OCI-LY7 (cell line): ENCODE measurements around the gene SCIMP. TPM values are rescaled to one million over a fixed set of nuclear protein-coding genes. Genes with fewer than 3 reads are reported as not detected.
"Not testable (repeated sequence)": the region's sequence is repeated elsewhere in the genome, so short reads cannot be mapped to it uniquely, and the experiment has no call there.

Experiments used
- BruUV-seq: library from RNA; stranded (reverse); fragments of 400-500 nt; replicated peaks from 2 replicates; lab custom pipeline; 2021; lab: Mats Ljungman, UMichigan
- CTCF ChIA-PET: fragments of 300-600 bp; sonication (Branson Sonifier 250); formaldehyde crosslinking; loops from one replicate; lab custom pipeline; 2022; ENCODE audit warnings: antibody characterized with exemption; ENCODE audit not compliant: unreplicated experiment; lab: Charles Lee
- POLR2A ChIA-PET: fragments of 300-600 bp; sonication (Branson Sonifier 250); formaldehyde crosslinking; loops from one replicate; lab custom pipeline; 2022; ENCODE audit warnings: antibody characterized with exemption; lab: Charles Lee
- DNase-seq: peaks from one replicate; pipeline ENCODE4 v3.0.0-alpha.2; 2015; ENCODE audit warnings: low spot score
- H2AFZ ChIP-seq: fragments of 200-600 bp; sonication (generic), shearing (Covaris generic); 2 replicates; pipeline ENCODE4 v1.6.1; 2014; ENCODE audit warnings: mild to moderate bottlenecking, antibody characterized with exemption, low read length, moderate library complexity
- H3K27ac ChIP-seq: fragments of 200-600 bp; sonication (generic); 2 replicates; pipeline ENCODE4 v1.5.1; 2014; ENCODE audit warnings: mixed run types, low read depth, mild to moderate bottlenecking, moderate library complexity, low read length, inconsistent platforms; ENCODE audit not compliant: poor library complexity, severe bottlenecking
- H3K36me3 ChIP-seq: fragments of 200-600 bp; sonication (generic); 2 replicates; pipeline ENCODE4 v1.6.1; 2014; ENCODE audit warnings: mild to moderate bottlenecking, antibody characterized with exemption, low read length, moderate library complexity, mixed read lengths; ENCODE audit not compliant: insufficient read depth
- H3K4me1 ChIP-seq: fragments of 200-600 bp; sonication (generic); 2 replicates; pipeline ENCODE4 v1.5.1; 2014; ENCODE audit warnings: mild to moderate bottlenecking, low read length; ENCODE audit not compliant: insufficient read depth, poor library complexity, severe bottlenecking
- H3K4me2 ChIP-seq: fragments of 200-600 bp; sonication (generic); 2 replicates; pipeline ENCODE4 v1.6.1; 2014; ENCODE audit warnings: mild to moderate bottlenecking, low read length
- H3K4me3 ChIP-seq: fragments of 200-600 bp; sonication (generic); 2 replicates; pipeline ENCODE4 v1.5.1; 2014; ENCODE audit warnings: mild to moderate bottlenecking, low read depth, low read length; ENCODE audit not compliant: poor library complexity, severe bottlenecking
- H3K79me2 ChIP-seq: fragments of 200-600 bp; sonication (generic); 2 replicates; pipeline ENCODE4 v1.6.1; 2016; ENCODE audit warnings: low read depth, mild to moderate bottlenecking, low read length, moderate library complexity, mixed read lengths; ENCODE audit not compliant: insufficient read depth
- H3K9me2 ChIP-seq: fragments of 200-600 bp; sonication (generic); 2 replicates; pipeline ENCODE4 v1.6.1; 2016; ENCODE audit warnings: mild to moderate bottlenecking, low read length, mixed read lengths; ENCODE audit not compliant: insufficient read depth
- H3K9me3 ChIP-seq: fragments of 200-600 bp; sonication (generic); 2 replicates; pipeline ENCODE4 v1.6.1; 2014; ENCODE audit warnings: mild to moderate bottlenecking, mixed run types, low read length, mixed read lengths
- H4K20me1 ChIP-seq: fragments of 200-600 bp; sonication (generic); 2 replicates; pipeline ENCODE4 v1.6.1; 2014; ENCODE audit warnings: mild to moderate bottlenecking, antibody characterized with exemption, low read length, moderate library complexity, mixed read lengths; ENCODE audit not compliant: insufficient read depth
- EZH2phosphoT487 ChIP-seq: fragments of 200-600 bp; sonication (generic); IDR thresholded peaks from 2 replicates; pipeline ENCODE4 v1.6.1; 2018; ENCODE audit warnings: low read depth, borderline replicate concordance, mild to moderate bottlenecking, mixed run types, antibody characterized with exemption, low read length, moderate library complexity, mixed read lengths
- intact Hi-C: fragments of 100-400 bp; cut with micrococcal nuclease; formaldehyde crosslinking; loops from one replicate; pipeline ENCODE4 v1.10.0; 2022; ENCODE audit not compliant: unreplicated experiment
- total RNA-seq, 2 experiments: library from RNA; depleted of rRNA in 1 of 2; stranded (reverse); fragments of >200 nt in 1 of 2; shearing (Covaris generic) in 1 of 2; gene quantifications; 2 replicates each; pipeline ENCODE4 v1.2.3, GENCODE V29; 2014 to 2022
- TF ChIP-seq, protein P1 (sequence below): fragments of 200-600 bp; sonication (generic); conservative IDR thresholded peaks from 2 replicates; pipeline ENCODE4 v1.5.1; 2014; ENCODE audit warnings: mild to moderate bottlenecking, antibody characterized with exemption, low read length, moderate library complexity, mixed read lengths

Gene SCIMP
- total RNA-seq, 2 experiments from 2014 or later: 0.27 to 0.88 TPM

DNA sequence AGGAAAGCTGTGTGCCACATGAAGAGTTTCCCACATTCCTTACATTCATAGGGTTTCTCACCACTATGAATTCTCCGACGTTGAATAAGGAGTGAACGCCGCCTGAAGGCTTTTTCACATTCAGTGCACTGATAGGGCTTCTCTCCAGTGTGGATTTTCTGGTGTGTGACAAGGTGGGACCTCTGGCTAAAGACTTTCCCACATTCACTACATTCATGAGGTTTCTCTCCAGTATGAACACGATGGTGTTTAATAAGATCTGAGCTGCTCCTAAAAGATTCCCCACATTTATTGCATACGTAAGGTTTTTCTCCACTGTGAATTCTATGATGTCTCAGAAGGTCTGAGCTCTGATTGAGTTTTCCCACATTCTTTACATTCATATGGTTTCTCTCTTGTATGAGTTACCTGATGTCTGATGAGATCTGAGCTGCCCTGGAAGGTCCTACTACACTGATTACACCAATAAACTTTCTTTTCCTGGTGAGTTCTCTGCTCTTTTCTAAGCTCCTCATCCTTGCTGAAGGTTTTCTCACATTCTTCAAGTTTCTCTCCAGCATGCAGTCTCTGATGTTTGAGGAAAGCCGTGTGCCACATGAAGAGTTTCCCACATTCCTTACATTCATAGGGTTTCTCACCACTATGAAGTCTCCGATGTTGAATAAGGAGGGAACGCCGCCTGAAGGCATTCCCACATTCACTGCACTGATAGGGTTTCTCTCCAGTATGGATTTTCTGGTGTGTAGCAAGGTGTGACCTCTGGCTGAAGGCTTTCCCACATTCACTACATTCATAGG lies 53.0 kb downstream of the SCIMP start:
- BruUV-seq: no TSS peak

DNA sequence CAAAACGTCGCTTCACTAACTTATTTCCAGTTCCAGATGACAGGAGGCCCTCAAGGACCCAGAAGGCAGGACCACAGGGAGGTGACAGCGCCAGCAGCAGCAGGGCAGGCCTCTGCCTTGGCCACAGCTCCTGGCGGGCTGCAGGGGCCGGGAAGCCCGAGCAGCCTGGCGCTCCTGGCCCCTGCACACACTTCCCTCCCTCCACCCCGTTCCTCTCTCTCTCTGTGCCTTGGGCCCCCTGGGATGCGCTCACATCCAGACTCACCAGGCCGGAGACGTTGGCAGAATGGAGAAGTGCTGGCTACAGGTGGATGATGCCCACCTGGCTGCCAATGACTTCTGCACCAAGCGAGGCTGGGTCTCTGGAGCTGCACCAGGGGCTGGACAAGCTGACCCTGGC lies 55.7 kb downstream of the SCIMP start:
- Histone ChIP-seq H4K20me1 (no peaks in the 10 kb centered on the region), H3K4me2 (no peak overlapping the region), H3K79me2 (peaks cover 3% of the 10 kb centered on the region; the same call in 1 of the 2 replicates), H3K27ac (no peak overlapping the region), H3K9me2 (no peaks in the 10 kb centered on the region), H3K36me3 (peaks cover 50% of the 10 kb centered on the region), H3K4me1 (no peaks in the 10 kb centered on the region), H2AFZ (no peak overlapping the region), H3K4me3 (no peak overlapping the region), H3K9me3 (peaks cover 27% of the 10 kb centered on the region)
- BruUV-seq: no TSS peak
- CTCF ChIA-PET: no interaction called here
- TF ChIP-seq, protein P1, sequence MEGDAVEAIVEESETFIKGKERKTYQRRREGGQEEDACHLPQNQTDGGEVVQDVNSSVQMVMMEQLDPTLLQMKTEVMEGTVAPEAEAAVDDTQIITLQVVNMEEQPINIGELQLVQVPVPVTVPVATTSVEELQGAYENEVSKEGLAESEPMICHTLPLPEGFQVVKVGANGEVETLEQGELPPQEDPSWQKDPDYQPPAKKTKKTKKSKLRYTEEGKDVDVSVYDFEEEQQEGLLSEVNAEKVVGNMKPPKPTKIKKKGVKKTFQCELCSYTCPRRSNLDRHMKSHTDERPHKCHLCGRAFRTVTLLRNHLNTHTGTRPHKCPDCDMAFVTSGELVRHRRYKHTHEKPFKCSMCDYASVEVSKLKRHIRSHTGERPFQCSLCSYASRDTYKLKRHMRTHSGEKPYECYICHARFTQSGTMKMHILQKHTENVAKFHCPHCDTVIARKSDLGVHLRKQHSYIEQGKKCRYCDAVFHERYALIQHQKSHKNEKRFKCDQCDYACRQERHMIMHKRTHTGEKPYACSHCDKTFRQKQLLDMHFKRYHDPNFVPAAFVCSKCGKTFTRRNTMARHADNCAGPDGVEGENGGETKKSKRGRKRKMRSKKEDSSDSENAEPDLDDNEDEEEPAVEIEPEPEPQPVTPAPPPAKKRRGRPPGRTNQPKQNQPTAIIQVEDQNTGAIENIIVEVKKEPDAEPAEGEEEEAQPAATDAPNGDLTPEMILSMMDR: no peak
- TF ChIP-seq EZH2phosphoT487: no peak
- POLR2A ChIA-PET: no interaction called here
- intact Hi-C loops: no loop called here
- DNase-seq: no peak

More for the DNA sequence above, 53.0 kb downstream of the SCIMP start:
- no peaks in the 10 kb centered on the region for H3K9me2 ChIP-seq
- no peaks in the 10 kb centered on the region for H4K20me1 ChIP-seq
- peaks cover 60% of the 10 kb centered on the region for H3K36me3 ChIP-seq
- H3K27ac ChIP-seq: no peak overlapping the region
- ChIA-PET POLR2A (no interaction called here), CTCF (no interaction called here)
- H3K4me3 ChIP-seq: no peak overlapping the region
- peaks cover 39% of the 10 kb centered on the region for H3K9me3 ChIP-seq
- H3K79me2 ChIP-seq: peaks cover 3% of the 10 kb centered on the region; the same call in 1 of the 2 replicates
- intact Hi-C loops: no loop called here
- H3K4me2 ChIP-seq: no peak overlapping the region
- no peak for DNase-seq
- no peaks in the 10 kb centered on the region for H3K4me1 ChIP-seq
- TF ChIP-seq EZH2phosphoT487: no peak
- TF ChIP-seq, protein P1: no peak
- no peak overlapping the region for H2AFZ ChIP-seq

DNA sequence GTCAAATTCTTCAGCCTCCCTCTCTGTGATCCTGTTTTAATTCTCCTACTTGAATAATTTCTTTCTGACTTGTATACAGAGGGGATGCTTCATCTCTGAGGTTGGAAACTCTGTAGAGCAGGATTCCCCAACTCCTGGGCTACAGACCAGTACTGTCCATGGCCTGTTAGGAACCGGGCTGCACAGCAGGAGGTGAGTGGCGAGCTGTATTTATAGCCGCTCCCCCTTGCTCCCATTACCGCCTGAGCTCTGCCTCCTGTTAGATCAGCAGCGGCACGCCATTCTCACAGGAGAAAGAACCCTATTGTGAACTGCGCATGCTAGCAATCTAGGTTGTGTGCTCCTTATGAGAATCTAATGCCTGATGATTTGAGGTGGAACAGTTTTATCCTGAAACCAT lies 59.6 kb downstream of the SCIMP start:
- H3K27ac ChIP-seq, H2AFZ ChIP-seq, H3K9me2 ChIP-seq, BruUV-seq, CTCF ChIA-PET, H3K9me3 ChIP-seq, DNase-seq, H3K4me3 ChIP-seq, H3K79me2 ChIP-seq, intact Hi-C loops, H3K4me2 ChIP-seq, H4K20me1 ChIP-seq, H3K4me1 ChIP-seq: not testable (repeated sequence)
- H3K36me3 ChIP-seq: peaks cover 22% of the 10 kb centered on the region
- POLR2A ChIA-PET: interaction anchor here (0.6 kb wide), 1 partner anchor 77 kb away, joined by 4 read pairs; no protein-coding TSS in a partner anchor

DNA sequence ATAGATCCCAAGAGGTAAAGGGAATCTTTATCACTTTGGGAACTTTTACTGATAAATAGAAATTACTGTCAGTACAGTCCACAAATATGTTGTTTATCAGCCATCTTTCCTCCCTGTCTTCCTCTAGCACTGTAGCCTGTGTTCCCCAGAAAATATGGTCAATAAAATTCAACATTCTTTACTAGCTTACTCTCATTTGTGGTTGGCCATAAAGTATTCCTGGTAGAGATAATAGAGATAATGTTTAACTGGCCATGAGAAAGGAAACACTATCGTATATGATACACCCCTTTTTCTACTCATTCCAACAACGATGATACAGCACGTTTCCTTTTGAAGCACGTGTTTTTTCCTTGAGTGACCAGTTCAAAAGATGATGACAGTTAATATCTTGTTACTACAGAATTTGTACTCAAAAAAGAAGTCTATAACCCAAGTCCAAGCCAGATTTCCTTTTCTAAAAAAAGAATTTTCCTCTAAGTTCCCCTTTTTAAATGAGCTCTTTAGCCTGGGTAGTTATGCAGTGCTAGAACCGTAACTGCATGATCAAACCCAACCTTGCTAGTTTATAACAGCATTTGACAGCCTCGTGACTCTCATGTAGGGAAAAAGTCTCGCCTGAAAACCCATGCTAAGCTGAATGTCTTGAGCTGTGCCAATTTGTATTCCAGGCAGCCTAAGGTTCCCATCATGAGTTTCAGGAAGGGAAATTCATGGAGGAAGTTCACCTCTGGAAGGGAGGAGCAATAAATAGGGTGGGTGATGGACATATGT lies 68.7 kb downstream of the SCIMP start:
- ChIA-PET POLR2A (interaction anchor here (0.6 kb wide), 1 partner anchor 68 kb away, joined by 6 read pairs; no protein-coding TSS in a partner anchor), CTCF (interaction anchor here (1.7 kb wide), 1 partner anchor 55 kb away, joined by 3 read pairs; no protein-coding TSS in a partner anchor)
- DNase-seq, H3K4me1 ChIP-seq, H3K4me3 ChIP-seq, BruUV-seq, H3K36me3 ChIP-seq, H3K27ac ChIP-seq, H3K79me2 ChIP-seq, H3K9me2 ChIP-seq, H4K20me1 ChIP-seq, H3K4me2 ChIP-seq, H3K9me3 ChIP-seq, intact Hi-C loops, H2AFZ ChIP-seq: not testable (repeated sequence)
